Vagina (tissue), 2 donors: ENCODE measurements around the gene USP46.

ENCODE experiments used
- POLR2AphosphoS5 ChIP-seq, 2 donors: sonication (generic); formaldehyde crosslinking; IDR thresholded peaks; one replicate each; pipeline ENCODE4 v1.9.0; 2017; ENCODE audit warnings: antibody characterized with exemption in 2 of 2, mild to moderate bottlenecking in 2 of 2, low read depth in 1 of 2; ENCODE audit not compliant: insufficient read depth in 1 of 2
- TF ChIP-seq, protein P1 (sequence below), 3 experiments: fragments of 450-650 bp in 2 of 3; fragments of 200-600 bp in 1 of 3; sonication (generic) in 1 of 3; IDR thresholded peaks; one replicate each; pipeline ENCODE4 v1.5.1; 2017 to 2019; ENCODE audit warnings: antibody characterized with exemption in 3 of 3, mild to moderate bottlenecking in 2 of 3, moderate library complexity in 2 of 3

DNA sequence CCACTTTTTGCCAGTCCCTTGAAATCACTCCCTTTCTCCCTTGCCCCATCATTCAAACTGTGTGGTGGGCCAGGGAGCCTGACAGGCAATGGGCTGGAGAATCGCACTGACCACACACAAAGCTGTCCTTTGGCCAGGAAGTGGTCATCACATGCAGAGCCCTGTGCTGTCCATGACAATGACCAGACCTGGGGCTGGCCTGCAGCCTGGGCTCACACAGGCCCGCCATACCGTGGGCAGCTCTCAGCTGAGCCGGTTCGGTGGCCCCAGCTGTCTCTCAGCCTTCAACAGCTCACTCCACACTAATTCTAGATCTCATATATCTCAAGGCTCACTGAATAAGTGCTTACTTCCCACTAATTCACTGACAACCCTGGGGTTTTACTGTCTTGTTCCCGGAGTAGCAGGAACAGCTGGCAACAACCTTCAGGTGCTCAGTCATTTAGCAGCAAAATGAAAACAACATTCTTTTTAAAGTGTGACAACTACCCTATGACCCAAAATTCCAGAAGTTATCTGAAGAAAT, 48.0 kb downstream of the USP46 start:
- no peak for TF ChIP-seq POLR2AphosphoS5 (IDR thresholded peaks at IDR 0.05; ENCODE audit: insufficient read depth in 1 of 2, low read depth in 1 of 2)
- TF ChIP-seq, protein P1, sequence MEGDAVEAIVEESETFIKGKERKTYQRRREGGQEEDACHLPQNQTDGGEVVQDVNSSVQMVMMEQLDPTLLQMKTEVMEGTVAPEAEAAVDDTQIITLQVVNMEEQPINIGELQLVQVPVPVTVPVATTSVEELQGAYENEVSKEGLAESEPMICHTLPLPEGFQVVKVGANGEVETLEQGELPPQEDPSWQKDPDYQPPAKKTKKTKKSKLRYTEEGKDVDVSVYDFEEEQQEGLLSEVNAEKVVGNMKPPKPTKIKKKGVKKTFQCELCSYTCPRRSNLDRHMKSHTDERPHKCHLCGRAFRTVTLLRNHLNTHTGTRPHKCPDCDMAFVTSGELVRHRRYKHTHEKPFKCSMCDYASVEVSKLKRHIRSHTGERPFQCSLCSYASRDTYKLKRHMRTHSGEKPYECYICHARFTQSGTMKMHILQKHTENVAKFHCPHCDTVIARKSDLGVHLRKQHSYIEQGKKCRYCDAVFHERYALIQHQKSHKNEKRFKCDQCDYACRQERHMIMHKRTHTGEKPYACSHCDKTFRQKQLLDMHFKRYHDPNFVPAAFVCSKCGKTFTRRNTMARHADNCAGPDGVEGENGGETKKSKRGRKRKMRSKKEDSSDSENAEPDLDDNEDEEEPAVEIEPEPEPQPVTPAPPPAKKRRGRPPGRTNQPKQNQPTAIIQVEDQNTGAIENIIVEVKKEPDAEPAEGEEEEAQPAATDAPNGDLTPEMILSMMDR (IDR thresholded peaks at IDR 0.05) = no peak
